ENCODE measurements around the gene SLC27A4. TPM values are rescaled to one million over a fixed set of nuclear protein-coding genes. Genes with fewer than 3 reads are reported as not detected.

Gene SLC27A4
- 10 to 100 TPM in 5 of 7 donors, 1 to 10 TPM in 2; 8.8 to 22.4 (median 11.0) TPM for total RNA-seq
- 1 to 10 TPM; 4.8 to 8.7 TPM for polyA plus RNA-seq
- long read RNA-seq, donor 1, partial matches to known transcripts, result 10 of 18 reads
- long read RNA-seq, donor 1, other reads (novel, unspliced or antisense), result 7 of 18 reads
- long read RNA-seq, donor 2, transcript SLC27A4-201 (13 exons, 3,028 nt), result major isoform, 5 of 5 reads
- long read RNA-seq, donor 2, partial matches to known transcripts, result 0 of 5 reads
- long read RNA-seq, donor 2, other reads (novel, unspliced or antisense), result 0 of 5 reads
- long read RNA-seq, donor 3, transcript SLC27A4-201 (13 exons, 3,028 nt), result major isoform, 21 of 37 reads
- long read RNA-seq, donor 3, partial matches to known transcripts, result 7 of 37 reads
- long read RNA-seq, donor 3, other reads (novel, unspliced or antisense), result 9 of 37 reads

- Histone ChIP-seq H3K9me3 (no peaks in the 10 kb centered on the region), H3K4me1 (ENCODE audit: insufficient read depth) (peaks cover 4% of the 10 kb centered on the region), H3K36me3 (no peaks in the 10 kb centered on the region), H3K27ac (peak within 1 kb of the TSS in 1 of 2 donors; percentile 28), H3K27me3 (no peaks in the 10 kb centered on the region), H3K4me3 (peak within 1 kb of the TSS; percentile 60)
- peak; percentile 53 to 78 (median 67) for DNase-seq
- 6 to 7% (median 6%) methylated on average over 63 to 75 of the region's 75 CpGs for WGBS, 3 donors
- TF ChIP-seq EP300 (IDR thresholded peaks at IDR 0.05) (no peak), POLR2A (IDR thresholded peaks at IDR 0.05) (no peak)
- TF ChIP-seq, protein P1, sequence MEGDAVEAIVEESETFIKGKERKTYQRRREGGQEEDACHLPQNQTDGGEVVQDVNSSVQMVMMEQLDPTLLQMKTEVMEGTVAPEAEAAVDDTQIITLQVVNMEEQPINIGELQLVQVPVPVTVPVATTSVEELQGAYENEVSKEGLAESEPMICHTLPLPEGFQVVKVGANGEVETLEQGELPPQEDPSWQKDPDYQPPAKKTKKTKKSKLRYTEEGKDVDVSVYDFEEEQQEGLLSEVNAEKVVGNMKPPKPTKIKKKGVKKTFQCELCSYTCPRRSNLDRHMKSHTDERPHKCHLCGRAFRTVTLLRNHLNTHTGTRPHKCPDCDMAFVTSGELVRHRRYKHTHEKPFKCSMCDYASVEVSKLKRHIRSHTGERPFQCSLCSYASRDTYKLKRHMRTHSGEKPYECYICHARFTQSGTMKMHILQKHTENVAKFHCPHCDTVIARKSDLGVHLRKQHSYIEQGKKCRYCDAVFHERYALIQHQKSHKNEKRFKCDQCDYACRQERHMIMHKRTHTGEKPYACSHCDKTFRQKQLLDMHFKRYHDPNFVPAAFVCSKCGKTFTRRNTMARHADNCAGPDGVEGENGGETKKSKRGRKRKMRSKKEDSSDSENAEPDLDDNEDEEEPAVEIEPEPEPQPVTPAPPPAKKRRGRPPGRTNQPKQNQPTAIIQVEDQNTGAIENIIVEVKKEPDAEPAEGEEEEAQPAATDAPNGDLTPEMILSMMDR (IDR thresholded peaks at IDR 0.05), result no peak
- intact Hi-C loops (cut with DNase I), result loop anchor here in 1 of 4 donors (2.0 kb wide), 1 partner anchor 51 kb away; no protein-coding TSS in a partner anchor
Observed at GRCh38 chr9:128339761-128340690, at the start of gene SLC27A4. Gene SLC27A4, plus strand, starts transcription at chr9:128340527. Its CDS starts 2,606 bp downstream, at chr9:128343133.

DNA sequence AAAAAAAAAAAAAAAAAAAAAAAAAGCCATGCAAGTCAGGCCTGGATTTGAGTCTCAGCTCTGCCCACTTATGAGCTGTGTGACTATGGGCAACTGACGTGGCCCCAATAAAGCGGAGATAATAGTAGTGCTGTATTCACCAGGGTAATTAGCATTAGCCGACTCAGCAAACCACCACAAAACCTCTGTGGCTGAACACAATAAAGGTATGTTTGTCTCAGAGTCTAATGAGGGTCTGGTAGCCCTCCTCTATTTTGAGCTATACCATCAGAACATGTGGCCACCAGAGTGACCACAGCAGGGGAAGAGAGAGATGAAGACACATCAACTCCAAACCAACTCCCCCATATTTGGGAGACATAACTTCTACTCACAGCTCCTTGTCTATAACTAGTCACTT, 48.3 kb upstream of the SLC27A4 start:
- Histone ChIP-seq H3K27ac (no peak overlapping the region), H3K36me3 (no peaks in the 10 kb centered on the region), H3K9me3 (no peaks in the 10 kb centered on the region), H3K4me1 (ENCODE audit: insufficient read depth) (no peaks in the 10 kb centered on the region), H3K27me3 (no peaks in the 10 kb centered on the region), H3K4me3 (no peak overlapping the region)
- WGBS, 3 donors, result 92 to 100% (median 95%) methylated on average over 3 of the region's 3 CpGs
- DNase-seq, result no peak
- intact Hi-C loops (cut with DNase I), result no loop called here
- TF ChIP-seq, protein P1 (IDR thresholded peaks at IDR 0.05), result no peak
- no peak for TF ChIP-seq EP300 (IDR thresholded peaks at IDR 0.05)

GRCh38 chr9:128293091-128293490, 47.2 kb upstream of the SLC27A4 start:
- Histone ChIP-seq H3K9me3 (no peaks in the 10 kb centered on the region), H3K36me3 (no peaks in the 10 kb centered on the region), H3K4me3 (no peak overlapping the region), H3K4me1 (ENCODE audit: insufficient read depth) (no peaks in the 10 kb centered on the region), H3K27me3 (no peaks in the 10 kb centered on the region), H3K27ac (no peak overlapping the region)
- TF ChIP-seq, protein P1 (IDR thresholded peaks at IDR 0.05), result no peak
- TF ChIP-seq EP300 (IDR thresholded peaks at IDR 0.05), result no peak
- no peak for TF ChIP-seq POLR2A (IDR thresholded peaks at IDR 0.05)
- intact Hi-C loops (cut with DNase I), result no loop called here
- no peak for DNase-seq
- WGBS, 3 donors, result 87 to 89% (median 89%) methylated on average over 4 of the region's 4 CpGs

- H3K36me3 ChIP-seq, result no peaks in the 10 kb centered on the region
- no peaks in the 10 kb centered on the region for H3K27me3 ChIP-seq
- no peak overlapping the region for H3K27ac ChIP-seq
- intact Hi-C loops (cut with DNase I), result no loop called here
- 81 to 90% (median 88%) methylated on average over 4 of the region's 4 CpGs for WGBS, 3 donors
- H3K4me3 ChIP-seq, result no peak overlapping the region
- no peak for DNase-seq
- TF ChIP-seq, protein P1 (IDR thresholded peaks at IDR 0.05), result no peak
- TF ChIP-seq POLR2A (IDR thresholded peaks at IDR 0.05) (no peak), EP300 (IDR thresholded peaks at IDR 0.05) (no peak)
- H3K4me1 ChIP-seq (ENCODE audit: insufficient read depth), result no peaks in the 10 kb centered on the region
- H3K9me3 ChIP-seq, result no peaks in the 10 kb centered on the region
Observed at GRCh38 chr9:128294142-128294541, 46.2 kb upstream of the SLC27A4 start.

Data from ovary (tissue), 10 donors.